Measurements from ENCODE around the gene ZNF160.

GRCh38 chr19:53130506-53130905, 27.3 kb upstream of the ZNF160 start:
- TF ChIP-seq POLR2AphosphoS5 (IDR thresholded peaks at IDR 0.05; ENCODE audit: borderline replicate concordance, low read depth, low read length) (no peak), EZH2 (IDR thresholded peaks at IDR 0.05) (no peak)

Data from SK-N-MC (cell line).